ENCODE data around the gene DMD.
A peak's percentile ranks its signal among the peaks of the same experiment; 100 is the strongest.
"Not testable (repeated sequence)": the region's sequence is repeated elsewhere in the genome, so short reads cannot be mapped to it uniquely, and the experiment has no call there.

Gene DMD

GRCh38 chrX:32839781-32840180, 371.6 kb downstream of the DMD start:
- DNase-seq = no peak

GRCh38 chrX:32825009-32825408, 386.3 kb downstream of the DMD start:
- DNase-seq = no peak

GRCh38 chrX:32804034-32804433, 407.3 kb downstream of the DMD start:
- DNase-seq = no peak

- no peak for DNase-seq
These were observed 412.4 kb downstream of the DMD start for GRCh38 chrX:32798990-32799389.

- no peak for DNase-seq
These were observed 422.4 kb downstream of the DMD start for GRCh38 chrX:32788936-32789335.

GRCh38 chrX:32780109-32780508, 431.2 kb downstream of the DMD start:
- no peak for DNase-seq

GRCh38 chrX:32778965-32779364, 432.4 kb downstream of the DMD start:
- no peak for DNase-seq

GRCh38 chrX:32774966-32775365, 436.4 kb downstream of the DMD start:
- no peak for DNase-seq

GRCh38 chrX:32749070-32749469, 462.3 kb downstream of the DMD start:
- DNase-seq = no peak

- DNase-seq = no peak
These were observed 466.0 kb downstream of the DMD start for GRCh38 chrX:32745323-32745722.

- DNase-seq = no peak
These were observed 466.4 kb downstream of the DMD start for GRCh38 chrX:32744921-32745320.

- DNase-seq = no peak
These were observed 469.4 kb downstream of the DMD start for GRCh38 chrX:32741910-32742309.

GRCh38 chrX:32708542-32708941, 502.8 kb downstream of the DMD start:
- DNase-seq = no peak

- DNase-seq = not testable (repeated sequence)
These were observed 506.0 kb downstream of the DMD start for GRCh38 chrX:32705385-32705784.

GRCh38 chrX:32687379-32687778, 524.0 kb downstream of the DMD start:
- DNase-seq = no peak

- no peak for DNase-seq
These were observed 532.9 kb downstream of the DMD start for GRCh38 chrX:32678487-32678886.

GRCh38 chrX:32673193-32673592, 538.2 kb downstream of the DMD start:
- DNase-seq = peak; percentile 3

- no peak for DNase-seq
These were observed 548.8 kb downstream of the DMD start for GRCh38 chrX:32662516-32662915.

GRCh38 chrX:32644476-32645245, 566.7 kb downstream of the DMD start:
- DNase-seq = no peak

- no peak for DNase-seq
These were observed 569.1 kb downstream of the DMD start for GRCh38 chrX:32642283-32642682.

- DNase-seq = no peak
These were observed 593.2 kb downstream of the DMD start for GRCh38 chrX:32618154-32618553.

GRCh38 chrX:32614707-32615106, 596.6 kb downstream of the DMD start:
- DNase-seq = no peak

GRCh38 chrX:32599156-32599555, 612.2 kb downstream of the DMD start:
- no peak for DNase-seq

GRCh38 chrX:32598707-32599106, 612.6 kb downstream of the DMD start:
- DNase-seq = no peak

GRCh38 chrX:32597777-32598176, 613.6 kb downstream of the DMD start:
- no peak for DNase-seq
